Fibroblast of gingiva (primary cell): Measurements from ENCODE around the gene OR7D2.
"Not testable (repeated sequence)": the region's sequence is repeated elsewhere in the genome, so short reads cannot be mapped to it uniquely, and the experiment has no call there.

Source experiments
- DNase-seq: peaks from one replicate; pipeline ENCODE4 v3.0.0-alpha.2; 2011; ENCODE audit warnings: low read depth

OR7D2 gene

DNA sequence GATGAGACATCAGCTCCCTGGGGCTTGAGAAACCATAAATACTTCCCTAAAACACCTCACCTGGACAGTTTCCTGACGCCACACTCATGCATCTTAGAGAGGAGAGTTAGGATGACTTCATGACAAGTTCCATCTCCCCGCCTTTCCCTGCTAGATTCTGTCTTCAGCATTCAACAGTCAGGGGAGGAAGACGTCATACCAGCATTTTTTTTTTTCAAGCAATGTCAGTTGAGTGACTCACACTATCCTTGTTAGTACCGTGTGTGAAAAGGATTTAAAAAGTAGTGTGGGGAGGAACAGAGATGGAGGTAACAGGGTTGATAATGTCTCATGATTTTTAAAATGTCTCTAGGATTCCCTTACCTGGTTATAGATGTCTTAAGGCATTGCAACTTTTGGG lies at the start of gene OR7D2:
Gene OR7D2 (plus strand): TSS at position 79 of the 400 bp plus-strand sequence. CDS start 6,803 bp downstream, outside the sequence.
- no peak for DNase-seq

DNA sequence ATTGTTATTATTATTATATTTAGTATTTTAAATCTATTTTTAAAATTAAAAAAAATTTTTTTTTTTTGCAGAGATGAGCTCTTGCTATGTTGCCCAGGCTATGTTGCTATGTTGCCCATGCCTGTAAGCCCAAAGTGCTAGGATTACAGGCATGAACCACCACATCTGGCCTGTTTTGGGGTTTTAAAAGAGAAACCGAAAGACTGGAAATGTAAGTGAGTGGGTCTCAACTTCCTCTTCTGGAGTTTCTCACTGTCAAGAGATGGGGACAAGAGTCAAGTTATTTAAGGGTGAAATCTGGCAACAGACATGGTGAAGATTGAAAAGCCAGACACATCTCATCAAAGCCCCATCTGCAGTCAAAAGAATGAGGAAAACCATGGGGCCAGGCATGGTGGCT lies 47.8 kb upstream of the OR7D2 start:
- no peak for DNase-seq

DNA sequence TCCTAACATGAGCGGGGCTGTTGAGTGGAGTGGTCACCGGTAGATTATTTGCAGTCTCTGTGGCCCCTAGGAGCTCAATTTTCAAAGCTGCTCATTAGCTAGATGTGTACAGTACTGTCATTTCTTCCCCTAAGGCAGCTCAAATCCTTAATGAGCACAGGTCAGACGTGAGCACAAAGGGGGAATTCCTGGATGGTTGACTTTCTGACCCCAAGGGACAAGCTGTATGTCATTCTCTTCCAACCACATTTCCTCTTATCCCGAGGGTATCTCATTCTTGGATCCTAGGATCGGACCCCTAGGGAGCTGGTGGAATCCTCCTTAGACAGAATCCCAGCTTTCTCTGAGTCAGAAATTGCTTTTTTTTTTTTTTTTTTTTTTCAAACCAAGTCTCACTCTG lies 46.4 kb upstream of the OR7D2 start:
- DNase-seq, result no peak

DNA sequence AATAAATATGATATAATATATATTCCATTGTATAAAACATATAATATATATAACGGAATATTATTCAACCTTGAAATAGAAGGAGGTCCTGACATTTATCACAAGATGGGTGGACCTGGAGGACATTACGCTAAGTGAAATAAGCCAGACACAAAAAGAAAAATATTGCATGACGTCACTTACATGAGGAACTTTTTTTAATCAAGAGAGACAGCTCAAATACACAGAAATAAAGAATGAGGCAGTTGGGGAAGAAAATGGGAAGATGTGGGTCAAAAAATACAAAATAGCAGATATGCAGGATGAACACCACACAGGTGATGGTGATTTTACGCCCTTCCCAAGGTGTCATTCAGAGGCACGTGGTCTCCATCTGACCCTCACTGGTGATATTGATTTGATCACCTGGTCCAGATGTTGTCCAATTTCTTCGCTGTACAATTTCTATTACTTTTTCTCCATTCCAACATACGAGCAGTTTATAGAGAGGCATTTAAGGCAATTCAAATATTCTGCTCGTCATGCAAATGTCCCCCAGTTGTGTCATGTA lies 39.1 kb upstream of the OR7D2 start:
- no peak for DNase-seq

DNA sequence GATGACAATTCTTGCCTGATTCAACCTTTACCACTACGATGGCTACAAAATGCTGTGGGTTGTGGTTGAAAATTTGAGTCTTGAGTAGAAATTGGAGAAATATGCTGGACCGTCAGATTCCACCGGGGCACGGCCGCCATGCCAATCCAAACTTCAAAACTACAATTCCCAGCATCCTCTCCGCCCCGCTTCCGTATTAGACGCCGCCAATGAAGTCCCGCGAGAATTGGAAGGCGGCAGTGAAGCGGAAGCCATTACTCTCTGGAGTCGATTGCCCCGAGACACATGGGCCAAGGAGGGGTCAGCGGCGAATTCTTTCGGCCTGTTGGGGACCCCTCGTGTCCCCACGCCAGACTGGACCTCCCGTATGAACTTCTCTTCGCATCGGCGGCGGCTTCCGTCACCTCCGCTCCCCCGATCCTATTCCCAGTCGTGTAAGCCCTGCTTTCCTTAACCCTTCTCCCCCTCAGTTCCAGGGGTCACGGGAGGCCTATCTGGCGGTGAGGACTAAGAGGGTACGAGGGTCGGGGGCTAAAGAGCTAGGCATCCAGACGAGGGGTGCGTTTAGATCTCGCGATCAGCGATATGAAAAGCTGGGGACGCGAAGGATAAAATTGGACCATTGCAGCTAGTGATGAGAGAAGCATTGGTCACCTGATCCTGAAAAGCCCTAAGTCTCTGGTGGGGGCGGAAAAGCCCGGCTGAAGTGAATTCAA lies 38.5 kb upstream of the OR7D2 start, which contains the start of gene ZNF317:
Gene ZNF317 (plus strand): TSS at position 239 of the 716 bp plus-strand sequence. CDS start 15,620 bp downstream, outside the sequence.
- DNase-seq, result peak; percentile 88

DNA sequence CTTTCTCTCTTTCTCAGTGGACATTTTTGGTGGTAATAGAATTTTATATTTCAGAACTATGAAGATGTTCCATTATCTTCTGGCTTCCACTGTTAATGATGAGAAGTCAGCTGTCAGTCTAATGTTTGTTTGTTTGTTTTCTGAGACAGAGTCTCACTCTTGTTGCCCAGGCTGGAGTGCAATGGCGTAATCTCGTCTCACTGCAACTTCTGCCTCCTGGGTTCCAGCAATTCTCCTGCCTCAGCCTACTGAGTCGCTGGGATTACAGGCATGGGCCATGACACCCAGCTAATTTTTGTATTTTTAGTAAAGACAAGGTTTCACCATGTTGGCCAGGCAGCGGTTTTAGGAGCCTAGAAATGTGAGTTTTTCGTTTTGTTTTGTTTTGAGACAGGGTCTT lies 33.9 kb upstream of the OR7D2 start:
- no peak for DNase-seq

DNA sequence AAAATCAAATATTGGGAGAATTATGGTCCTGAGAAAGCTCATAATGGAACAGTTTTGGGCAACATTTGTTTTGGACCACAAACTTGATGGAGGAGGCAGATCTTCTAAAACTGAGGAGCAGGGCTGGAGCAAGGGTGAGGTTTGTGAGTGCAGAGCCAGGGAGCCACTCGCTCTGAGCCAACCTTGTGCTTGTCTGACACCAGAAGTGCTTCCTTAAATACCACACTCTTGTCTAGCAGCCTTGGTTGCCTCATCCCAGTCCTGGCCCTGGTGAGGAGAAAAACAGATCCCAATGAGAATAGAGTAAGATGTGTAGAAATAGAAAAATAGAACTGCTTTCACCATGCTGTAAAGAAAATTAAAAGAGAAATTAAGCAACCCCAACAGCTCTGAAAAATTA lies 31.9 kb upstream of the OR7D2 start:
- DNase-seq, result no peak

DNA sequence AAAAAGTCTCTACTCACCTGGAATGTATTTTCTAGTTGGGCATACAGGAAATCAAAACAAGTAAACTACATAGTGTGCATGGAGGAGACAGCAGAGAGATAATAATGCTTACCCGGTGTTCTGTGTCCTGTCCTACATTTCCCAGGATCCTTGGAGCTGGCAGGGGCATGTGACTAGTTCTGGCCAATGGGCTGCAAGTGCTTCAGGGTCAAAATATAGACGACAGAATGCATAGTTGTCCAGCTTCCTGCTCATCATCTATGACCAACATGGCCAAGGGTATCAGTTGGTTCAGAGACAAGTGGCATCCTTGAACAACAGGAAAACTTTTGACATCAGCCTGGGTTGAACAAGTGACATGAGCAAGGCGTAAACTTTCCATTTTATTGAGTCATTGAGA lies 30.1 kb upstream of the OR7D2 start:
- DNase-seq, result no peak

DNA sequence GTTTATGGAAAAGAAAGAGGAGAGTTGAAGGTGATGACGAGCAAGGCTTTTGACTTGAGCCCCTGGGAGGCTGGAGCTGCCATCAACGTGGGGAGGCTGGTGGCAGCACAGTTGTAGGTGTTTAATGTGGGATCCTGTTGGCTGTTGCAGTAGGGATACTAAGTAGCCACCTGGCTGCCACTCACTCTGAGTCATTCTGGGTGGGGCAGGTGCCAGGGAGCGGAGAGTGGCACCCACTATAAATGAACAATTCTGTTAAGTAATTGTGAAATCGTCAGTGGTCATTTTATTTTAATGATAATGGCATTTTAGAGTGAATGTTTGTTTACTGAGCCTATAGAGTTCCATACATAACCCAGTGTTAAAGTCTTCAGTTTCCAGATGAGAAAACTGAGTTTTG lies 28.8 kb upstream of the OR7D2 start:
- DNase-seq, result no peak

DNA sequence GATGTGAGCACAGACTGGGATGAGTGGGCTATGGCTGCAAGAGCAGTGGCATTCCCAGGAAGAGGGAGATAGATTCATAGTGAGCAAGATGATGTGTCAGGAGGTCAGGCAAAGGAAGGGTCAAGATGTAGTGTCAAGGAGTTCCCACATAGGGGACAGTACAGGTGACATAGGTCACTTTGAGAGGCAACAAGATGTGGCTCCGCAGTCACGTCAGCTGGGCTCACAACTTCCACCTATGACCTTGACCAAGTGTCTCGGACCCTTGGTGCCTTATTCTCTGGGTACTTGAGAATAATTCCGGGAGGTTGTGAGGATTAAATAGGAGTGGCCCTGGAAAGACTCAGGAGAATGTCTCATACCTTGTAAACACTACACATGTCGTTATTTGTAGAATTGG lies 28.1 kb upstream of the OR7D2 start:
- no peak for DNase-seq

DNA sequence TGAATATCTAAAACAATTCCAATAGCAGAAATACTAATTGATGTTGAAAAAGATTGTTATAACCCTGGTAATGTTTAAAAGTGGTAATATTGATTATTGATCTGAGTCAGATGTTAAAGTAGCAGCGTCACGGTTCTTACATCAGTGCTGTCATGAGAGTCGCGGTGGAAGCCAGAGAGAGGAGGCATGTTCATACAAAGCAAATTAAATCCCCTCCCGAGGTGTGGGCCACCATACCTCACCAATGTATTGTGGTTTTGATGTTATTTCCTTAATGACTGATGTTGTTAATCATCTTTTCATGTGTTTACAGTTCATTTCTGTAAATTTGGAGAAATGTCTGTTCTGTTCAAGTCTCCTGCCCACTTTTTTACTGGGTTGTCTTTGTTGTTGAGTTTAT lies 27.4 kb upstream of the OR7D2 start:
- DNase-seq, result no peak

DNA sequence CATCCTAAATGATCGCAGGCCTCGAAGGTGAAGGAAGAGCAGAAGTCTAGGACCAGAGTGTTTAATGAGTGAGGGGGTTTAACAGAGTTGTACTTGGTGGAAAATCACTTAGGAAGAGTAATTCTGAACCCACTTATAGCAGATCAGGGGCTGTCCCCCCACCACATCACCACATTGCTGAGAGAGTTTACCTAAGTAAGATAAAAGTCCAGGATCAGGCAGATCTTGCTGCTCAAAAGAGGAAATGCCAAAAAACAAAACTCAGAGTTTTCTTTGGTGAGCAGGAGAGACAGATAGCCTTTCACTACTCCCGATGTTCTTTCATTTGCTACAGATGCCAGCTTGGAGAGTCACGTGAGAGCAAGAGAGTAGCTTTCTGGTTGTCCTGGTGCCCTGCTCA lies 23.2 kb upstream of the OR7D2 start:
- DNase-seq, result no peak

DNA sequence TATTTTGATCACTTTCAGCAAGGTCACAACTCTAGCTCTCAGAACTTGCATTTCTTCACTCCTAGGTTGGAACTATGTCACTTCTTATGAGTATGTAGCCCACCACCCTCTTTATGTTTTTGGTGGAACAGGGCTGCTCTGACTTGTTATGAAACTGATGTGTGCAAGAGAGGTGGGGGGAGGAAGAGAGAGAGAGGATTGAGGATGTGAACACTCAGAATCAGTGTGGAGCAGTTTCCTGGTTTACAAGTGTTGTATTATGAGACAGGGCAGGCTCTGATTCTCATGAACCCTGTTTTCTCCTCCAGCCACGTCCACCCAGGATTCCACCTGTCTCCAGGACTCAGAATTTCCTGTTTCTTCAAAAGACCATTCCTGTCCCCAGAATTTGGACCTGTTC lies 22.5 kb upstream of the OR7D2 start:
- no peak for DNase-seq

DNA sequence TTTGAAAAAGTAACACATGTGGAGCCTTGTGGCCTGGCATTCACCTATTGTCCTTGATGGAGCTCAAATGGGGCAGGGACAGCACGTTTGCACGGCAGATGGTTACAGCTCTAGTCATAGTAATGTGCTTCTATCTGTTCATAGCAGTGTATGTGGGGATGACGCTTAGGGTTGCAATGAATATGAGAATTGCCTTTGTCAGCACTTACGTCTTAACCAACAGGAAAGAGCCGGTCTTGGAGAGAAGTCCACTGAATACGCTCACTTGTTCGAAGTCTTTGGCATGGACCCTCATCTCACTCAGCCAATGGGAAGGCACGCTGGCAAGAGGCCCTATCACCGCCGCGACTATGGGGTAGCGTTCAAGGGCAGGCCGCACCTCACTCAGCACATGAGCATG lies 18.9 kb upstream of the OR7D2 start:
- DNase-seq, result no peak

DNA sequence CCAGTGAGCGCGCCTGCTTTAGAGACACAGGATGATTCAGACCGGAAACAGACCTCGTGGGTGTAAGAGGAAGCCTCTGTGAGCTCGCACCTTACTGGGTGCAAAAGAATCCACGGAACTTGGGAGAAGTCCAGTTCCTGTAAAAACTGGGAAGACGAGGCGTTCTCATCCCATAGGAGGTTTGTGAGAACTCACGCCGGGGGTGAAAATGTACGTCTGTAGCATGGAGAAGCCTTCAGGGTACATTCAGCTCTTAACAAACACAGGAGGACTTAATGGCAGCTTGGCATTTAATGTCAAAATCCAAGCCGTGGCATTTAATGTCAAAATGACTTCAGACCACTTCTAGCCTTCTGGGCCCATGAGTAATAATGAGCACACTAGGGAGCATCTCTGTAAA lies 17.4 kb upstream of the OR7D2 start:
- no peak for DNase-seq

DNA sequence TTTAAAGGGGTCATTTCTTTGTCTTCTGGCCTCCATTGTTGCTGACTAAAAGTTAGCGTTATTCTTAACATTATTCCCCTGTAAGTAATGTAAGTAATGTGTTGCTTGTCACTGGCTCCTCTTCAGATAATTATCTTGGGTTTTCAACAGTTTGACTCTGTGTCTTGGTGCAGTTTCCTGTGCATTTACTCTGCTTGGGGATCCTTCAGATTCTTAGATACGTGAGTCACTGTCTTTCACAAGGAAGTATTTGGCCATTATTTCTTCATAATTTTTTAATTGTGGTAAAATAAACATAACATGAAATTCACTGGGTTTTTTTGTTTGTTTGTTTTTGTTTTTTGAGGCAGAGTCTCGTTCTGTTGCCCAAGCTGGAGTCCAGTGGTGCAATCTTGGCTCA lies 13.5 kb upstream of the OR7D2 start:
- DNase-seq, result no peak

DNA sequence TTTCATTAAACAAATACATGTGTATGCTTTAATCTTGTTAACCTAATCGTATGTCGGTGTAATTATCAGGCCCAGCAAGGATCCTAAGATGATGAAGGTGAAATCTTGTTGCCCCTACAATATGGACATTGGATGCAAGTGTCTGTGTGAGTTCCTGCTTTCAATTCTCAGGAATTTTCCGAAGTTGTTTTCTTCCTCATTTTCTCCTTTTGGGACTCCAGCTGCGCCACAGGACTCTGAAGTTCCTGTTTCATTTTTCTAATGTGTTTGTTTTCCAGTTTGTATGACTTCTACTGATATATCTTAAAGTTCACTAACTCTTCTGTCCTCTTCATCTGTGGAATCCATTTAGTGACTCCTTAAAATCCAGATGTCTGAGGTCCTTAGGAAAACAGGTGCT lies 11.9 kb upstream of the OR7D2 start:
- no peak for DNase-seq

DNA sequence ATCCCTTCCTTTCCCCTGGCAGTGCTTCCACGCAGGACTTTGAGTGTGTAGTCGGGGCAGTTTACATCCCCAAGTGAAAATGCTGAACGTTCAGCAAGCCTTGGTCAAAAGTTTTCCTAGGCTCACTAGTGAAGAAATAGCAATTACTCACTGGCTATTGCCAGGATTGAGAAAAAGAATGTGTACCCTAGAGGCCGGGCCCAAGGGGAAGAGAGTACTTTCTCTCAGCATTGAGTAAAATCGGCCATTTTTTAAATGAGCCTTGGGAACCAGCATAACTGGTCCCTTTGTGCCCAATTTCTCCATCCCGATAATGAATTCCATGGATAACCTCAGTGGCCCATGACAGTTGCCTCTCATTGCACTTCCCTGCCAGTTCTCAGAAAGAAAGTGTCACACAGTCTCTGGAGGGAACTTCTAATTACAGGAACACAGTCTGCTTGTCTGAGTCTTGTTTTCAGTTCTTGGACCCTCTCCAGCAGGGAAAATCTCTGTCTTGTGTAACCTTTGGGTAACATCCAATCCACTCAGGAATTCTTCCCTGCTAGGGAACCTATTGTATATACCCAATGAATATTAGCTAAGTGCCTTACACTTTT lies 7.3 kb upstream of the OR7D2 start:
- no peak for DNase-seq

DNA sequence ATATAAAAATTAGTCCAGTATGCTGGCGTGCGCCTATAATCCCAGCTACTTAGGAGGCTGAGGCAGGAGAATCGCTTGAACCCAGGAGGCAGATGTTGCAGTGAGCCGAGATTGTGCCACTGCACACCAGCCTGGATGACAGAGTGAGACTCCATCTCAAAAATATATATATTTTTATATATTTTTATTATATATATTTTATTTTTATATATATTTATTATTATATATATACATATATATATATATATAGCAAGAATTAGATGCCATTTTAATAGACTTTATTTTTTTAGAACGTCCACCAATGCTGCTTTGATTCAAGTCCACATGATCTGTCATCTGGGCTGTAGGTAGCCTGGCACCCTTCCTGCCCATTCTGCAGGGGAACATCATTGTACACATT lies 3.5 kb upstream of the OR7D2 start:
- no peak for DNase-seq

DNA sequence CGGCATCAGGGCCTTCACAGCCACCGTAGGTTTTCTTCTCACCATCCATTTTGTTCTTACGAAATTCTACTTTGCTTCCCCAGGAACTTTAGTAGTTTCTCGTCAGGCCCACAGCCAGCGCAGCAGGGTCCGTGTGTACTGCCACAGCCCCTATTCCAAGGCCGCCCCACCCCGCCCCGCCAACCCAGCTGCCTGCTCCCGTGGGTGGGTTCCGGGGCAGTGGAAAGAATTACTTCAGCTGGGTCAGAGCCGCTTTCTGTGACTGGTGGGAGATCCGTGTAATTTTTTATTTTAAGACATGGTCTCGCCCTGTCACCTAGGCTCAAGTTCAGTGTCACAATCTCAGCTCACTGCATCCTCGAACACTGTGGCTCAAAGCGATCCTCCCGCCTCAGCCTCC lies 4.2 kb downstream of the OR7D2 start:
- DNase-seq, result no peak

DNA sequence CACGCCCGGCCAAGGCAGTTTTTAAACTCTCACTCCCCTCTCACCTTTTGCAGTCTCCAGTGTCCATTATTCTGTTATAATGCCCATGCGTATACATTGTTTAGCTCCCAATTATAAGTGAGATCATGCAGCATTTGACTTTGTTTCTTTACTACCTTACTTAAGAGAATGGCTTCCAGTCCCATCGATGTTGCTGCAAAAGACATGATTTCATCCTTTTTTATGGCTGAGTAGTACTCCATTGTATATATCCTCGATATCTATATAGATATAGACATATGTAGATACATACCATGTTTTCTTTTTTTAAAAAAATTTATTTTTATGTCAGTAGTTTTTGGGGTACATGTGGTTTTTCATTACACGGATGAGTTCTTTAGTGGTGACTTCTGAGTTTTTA lies 8.4 kb downstream of the OR7D2 start:
- no peak for DNase-seq

DNA sequence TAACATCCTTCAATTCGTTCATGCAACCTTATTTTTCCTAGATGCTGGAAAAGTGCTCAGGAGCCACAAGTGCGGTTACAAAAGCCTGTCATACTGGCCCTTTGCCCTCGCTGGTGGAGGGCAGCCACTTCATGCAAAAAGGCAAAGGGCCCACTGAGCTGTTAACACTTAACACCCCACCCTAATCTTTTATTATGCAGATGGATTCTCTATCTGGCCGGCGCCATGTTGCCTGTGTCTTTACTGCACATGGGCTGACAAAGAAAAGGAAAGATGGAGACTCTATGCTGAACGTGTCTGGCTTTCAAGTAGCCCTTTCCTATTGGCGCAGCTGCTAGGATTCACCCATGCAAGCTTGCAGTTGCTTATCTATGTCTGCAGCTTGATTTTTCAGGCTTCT lies 10.8 kb downstream of the OR7D2 start:
- DNase-seq, result no peak

DNA sequence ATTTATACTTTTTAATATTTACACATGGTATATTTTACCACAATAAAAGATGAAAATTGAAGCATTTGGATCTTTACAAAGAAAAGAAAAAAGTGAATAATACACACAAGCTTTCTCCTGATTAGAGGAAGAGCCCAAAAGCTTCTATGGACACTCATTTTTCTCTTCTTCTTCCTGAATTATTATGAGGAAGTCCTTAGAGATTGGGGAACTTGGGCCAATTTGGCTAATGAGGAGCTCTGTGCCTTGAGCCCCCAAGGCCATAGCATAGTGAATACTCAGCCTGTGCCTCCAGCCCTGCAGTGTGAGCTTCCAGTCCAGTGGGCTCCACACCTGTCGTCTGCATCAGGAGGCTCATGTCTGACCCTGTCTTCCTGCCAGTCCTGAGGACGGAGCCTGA lies 19.3 kb downstream of the OR7D2 start:
- not testable (repeated sequence) for DNase-seq
